ENCODE data around the gene POLL.

GRCh38 chr10:101535949-101536348 lies 52.1 kb downstream of the POLL start:
- TF ChIP-seq CTCF (conservative IDR thresholded peaks at IDR 0.05; ENCODE audit: low read depth in 2 of 2) (no peak), CREB1 (CRISPR knock-in tag; IDR thresholded peaks at IDR 0.05; ENCODE audit: low read depth) (no peak), EZH2 (IDR thresholded peaks at IDR 0.05; ENCODE audit: low read depth, unreplicated experiment) (no peak), POLR2AphosphoS5 (IDR thresholded peaks at IDR 0.05; ENCODE audit: low read depth) (no peak), ZNF462 (CRISPR knock-in tag; IDR thresholded peaks at IDR 0.05) (no peak), EZH2phosphoT487 (IDR thresholded peaks at IDR 0.05; ENCODE audit: unreplicated experiment) (no peak), REST (IDR thresholded peaks at IDR 0.05; ENCODE audit: unreplicated experiment) (no peak), NANOG (IDR thresholded peaks at IDR 0.05; ENCODE audit: borderline replicate concordance) (no peak), STAT1 (IDR thresholded peaks at IDR 0.05; ENCODE audit: unreplicated experiment) (no peak), JUNB (IDR thresholded peaks at IDR 0.05; ENCODE audit: unreplicated experiment) (no peak), ZNF331 (CRISPR knock-in tag; IDR thresholded peaks at IDR 0.05; ENCODE audit: low read depth) (no peak), ETS1 (IDR thresholded peaks at IDR 0.05) (no peak), ZNF114 (CRISPR knock-in tag; IDR thresholded peaks at IDR 0.05) (no peak)

Data from GM23338 (cell line).